ENCODE data around the gene CADPS.

CADPS gene

DNA sequence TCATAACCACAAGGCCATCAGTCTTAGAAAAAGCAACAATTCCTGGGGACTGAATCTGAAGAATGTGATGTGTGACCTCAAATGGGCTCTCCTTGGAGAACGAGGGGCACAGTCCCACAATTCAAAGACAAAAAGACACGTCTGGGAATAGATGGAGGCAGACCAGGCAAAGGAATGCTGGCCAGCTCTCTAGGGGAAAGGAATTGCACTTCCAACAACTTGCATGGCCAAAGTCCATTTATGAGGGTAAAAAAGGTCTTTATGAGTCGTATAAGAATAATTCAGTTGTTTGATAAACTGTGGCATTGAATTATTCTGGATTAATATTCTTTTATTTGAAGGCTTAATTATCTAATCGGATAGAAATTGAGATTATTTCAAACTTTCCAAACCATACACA lies 321.4 kb downstream of the CADPS start:
- no peak overlapping the region for H3K4me3 ChIP-seq (ENCODE audit: low read length, poor library complexity, severe bottlenecking)
- no peaks in the 10 kb centered on the region for H3K79me2 ChIP-seq (ENCODE audit: insufficient read depth, low read length)

DNA sequence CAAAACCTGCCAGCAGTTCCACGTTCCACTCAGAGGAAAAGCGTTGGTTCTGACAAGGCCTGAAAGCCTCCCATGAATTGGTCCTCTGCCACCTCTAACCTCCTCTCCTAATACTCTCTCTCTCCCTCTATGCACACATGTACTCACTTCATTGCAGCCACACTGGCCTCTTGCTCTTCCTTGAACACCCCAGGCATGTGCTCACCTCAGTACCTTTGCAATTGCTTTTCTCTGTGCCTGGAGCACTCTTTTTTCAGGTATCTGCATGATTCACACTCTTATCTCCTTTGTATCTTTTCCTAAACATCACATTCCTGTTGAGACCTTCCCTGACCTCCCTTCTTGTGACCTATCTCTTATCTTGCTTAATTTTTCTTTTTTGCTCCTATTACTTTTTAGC lies 323.7 kb downstream of the CADPS start:
- Histone ChIP-seq H3K9me3 (ENCODE audit: insufficient read depth, low read depth, low read length) (no peaks in the 10 kb centered on the region), H3K79me2 (ENCODE audit: insufficient read depth, low read length) (no peaks in the 10 kb centered on the region), H4K20me1 (ENCODE audit: insufficient read depth, low read length, poor library complexity, severe bottlenecking) (no peaks in the 10 kb centered on the region), H3K4me1 (ENCODE audit: insufficient read depth, low read length, poor library complexity, severe bottlenecking) (no peaks in the 10 kb centered on the region), H3K9ac (ENCODE audit: low read depth, low read length, poor library complexity, severe bottlenecking) (no peak overlapping the region), H3K9me2 (replicated peaks; ENCODE audit: low read depth, low read length) (no peaks in the 10 kb centered on the region), H3K27me3 (ENCODE audit: insufficient read depth, low read length, poor library complexity, severe bottlenecking) (no peaks in the 10 kb centered on the region), H3K4me3 (ENCODE audit: low read length, poor library complexity, severe bottlenecking) (no peak overlapping the region), H3F3A (ENCODE audit: low read depth) (no peaks in the 10 kb centered on the region), H2AFZ (ENCODE audit: low read length) (no peak overlapping the region), H3K36me3 (ENCODE audit: insufficient read depth, low read length) (no peaks in the 10 kb centered on the region), H3K4me2 (ENCODE audit: low read depth, low read length, poor library complexity, severe bottlenecking) (no peak overlapping the region)
- TF ChIP-seq EZH2phosphoT487 (IDR thresholded peaks at IDR 0.05; ENCODE audit: borderline replicate concordance), result no peak
- TF ChIP-seq, protein P1, sequence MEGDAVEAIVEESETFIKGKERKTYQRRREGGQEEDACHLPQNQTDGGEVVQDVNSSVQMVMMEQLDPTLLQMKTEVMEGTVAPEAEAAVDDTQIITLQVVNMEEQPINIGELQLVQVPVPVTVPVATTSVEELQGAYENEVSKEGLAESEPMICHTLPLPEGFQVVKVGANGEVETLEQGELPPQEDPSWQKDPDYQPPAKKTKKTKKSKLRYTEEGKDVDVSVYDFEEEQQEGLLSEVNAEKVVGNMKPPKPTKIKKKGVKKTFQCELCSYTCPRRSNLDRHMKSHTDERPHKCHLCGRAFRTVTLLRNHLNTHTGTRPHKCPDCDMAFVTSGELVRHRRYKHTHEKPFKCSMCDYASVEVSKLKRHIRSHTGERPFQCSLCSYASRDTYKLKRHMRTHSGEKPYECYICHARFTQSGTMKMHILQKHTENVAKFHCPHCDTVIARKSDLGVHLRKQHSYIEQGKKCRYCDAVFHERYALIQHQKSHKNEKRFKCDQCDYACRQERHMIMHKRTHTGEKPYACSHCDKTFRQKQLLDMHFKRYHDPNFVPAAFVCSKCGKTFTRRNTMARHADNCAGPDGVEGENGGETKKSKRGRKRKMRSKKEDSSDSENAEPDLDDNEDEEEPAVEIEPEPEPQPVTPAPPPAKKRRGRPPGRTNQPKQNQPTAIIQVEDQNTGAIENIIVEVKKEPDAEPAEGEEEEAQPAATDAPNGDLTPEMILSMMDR (conservative IDR thresholded peaks at IDR 0.05; ENCODE audit: low read length), result no peak

More for the DNA sequence above, 321.4 kb downstream of the CADPS start:
- H3K4me2 ChIP-seq (ENCODE audit: low read depth, low read length, poor library complexity, severe bottlenecking), result no peak overlapping the region
- H3F3A ChIP-seq (ENCODE audit: low read depth), result no peaks in the 10 kb centered on the region
- H3K36me3 ChIP-seq (ENCODE audit: insufficient read depth, low read length), result no peaks in the 10 kb centered on the region
- H3K9me3 ChIP-seq (ENCODE audit: insufficient read depth, low read depth, low read length), result no peaks in the 10 kb centered on the region
- no peaks in the 10 kb centered on the region for H3K4me1 ChIP-seq (ENCODE audit: insufficient read depth, low read length, poor library complexity, severe bottlenecking)
- H4K20me1 ChIP-seq (ENCODE audit: insufficient read depth, low read length, poor library complexity, severe bottlenecking), result no peaks in the 10 kb centered on the region
- no peak overlapping the region for H2AFZ ChIP-seq (ENCODE audit: low read length)
- no peaks in the 10 kb centered on the region for H3K27me3 ChIP-seq (ENCODE audit: insufficient read depth, low read length, poor library complexity, severe bottlenecking)
- H3K9me2 ChIP-seq (replicated peaks; ENCODE audit: low read depth, low read length), result no peaks in the 10 kb centered on the region
- H3K9ac ChIP-seq (ENCODE audit: low read depth, low read length, poor library complexity, severe bottlenecking), result no peak overlapping the region
- no peak for TF ChIP-seq EZH2phosphoT487 (IDR thresholded peaks at IDR 0.05; ENCODE audit: borderline replicate concordance)
- TF ChIP-seq, protein P1 (conservative IDR thresholded peaks at IDR 0.05; ENCODE audit: low read length), result no peak

DNA sequence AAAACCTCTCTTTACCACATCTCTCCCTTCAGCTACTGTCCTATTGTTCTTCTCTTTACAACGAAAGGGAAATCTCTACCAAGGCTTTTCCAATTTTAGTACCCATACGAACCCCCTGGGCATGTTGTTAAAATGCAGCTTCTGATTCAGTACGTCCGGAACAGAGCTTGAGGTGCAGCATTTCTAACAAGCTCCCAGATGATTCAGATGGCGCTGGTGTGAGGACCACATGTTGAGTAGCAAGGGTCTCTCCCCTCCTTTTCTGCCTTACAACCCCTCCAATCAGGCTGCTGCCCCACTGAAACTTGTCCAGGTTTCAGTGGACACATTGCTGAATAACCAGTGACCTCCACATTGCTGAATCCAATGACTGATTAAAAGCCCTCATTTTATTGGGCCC lies 324.8 kb downstream of the CADPS start:
- H3K4me1 ChIP-seq (ENCODE audit: insufficient read depth, low read length, poor library complexity, severe bottlenecking), result no peaks in the 10 kb centered on the region
- H3K9ac ChIP-seq (ENCODE audit: low read depth, low read length, poor library complexity, severe bottlenecking), result no peak overlapping the region
- no peaks in the 10 kb centered on the region for H3K36me3 ChIP-seq (ENCODE audit: insufficient read depth, low read length)
- H3F3A ChIP-seq (ENCODE audit: low read depth), result no peaks in the 10 kb centered on the region
- no peaks in the 10 kb centered on the region for H3K27me3 ChIP-seq (ENCODE audit: insufficient read depth, low read length, poor library complexity, severe bottlenecking)
- TF ChIP-seq, protein P1 (conservative IDR thresholded peaks at IDR 0.05; ENCODE audit: low read length), result no peak
- no peak for TF ChIP-seq EZH2phosphoT487 (IDR thresholded peaks at IDR 0.05; ENCODE audit: borderline replicate concordance)
- no peaks in the 10 kb centered on the region for H3K9me3 ChIP-seq (ENCODE audit: insufficient read depth, low read depth, low read length)
- H3K9me2 ChIP-seq (replicated peaks; ENCODE audit: low read depth, low read length), result no peaks in the 10 kb centered on the region
- no peak overlapping the region for H2AFZ ChIP-seq (ENCODE audit: low read length)
- H3K4me3 ChIP-seq (ENCODE audit: low read length, poor library complexity, severe bottlenecking), result no peak overlapping the region
- H3K4me2 ChIP-seq (ENCODE audit: low read depth, low read length, poor library complexity, severe bottlenecking), result no peak overlapping the region
- H4K20me1 ChIP-seq (ENCODE audit: insufficient read depth, low read length, poor library complexity, severe bottlenecking), result no peaks in the 10 kb centered on the region
- H3K79me2 ChIP-seq (ENCODE audit: insufficient read depth, low read length), result no peaks in the 10 kb centered on the region

Measured in Loucy (cell line).